ENCODE results near the gene PRKCZ. TPM values are rescaled to one million over a fixed set of nuclear protein-coding genes. Genes with fewer than 3 reads are reported as not detected.

The PRKCZ gene
- total and polyA plus RNA-seq, 4 experiments from 2014 or later, result 13.5 to 40.7 (median 23.0) TPM

DNA sequence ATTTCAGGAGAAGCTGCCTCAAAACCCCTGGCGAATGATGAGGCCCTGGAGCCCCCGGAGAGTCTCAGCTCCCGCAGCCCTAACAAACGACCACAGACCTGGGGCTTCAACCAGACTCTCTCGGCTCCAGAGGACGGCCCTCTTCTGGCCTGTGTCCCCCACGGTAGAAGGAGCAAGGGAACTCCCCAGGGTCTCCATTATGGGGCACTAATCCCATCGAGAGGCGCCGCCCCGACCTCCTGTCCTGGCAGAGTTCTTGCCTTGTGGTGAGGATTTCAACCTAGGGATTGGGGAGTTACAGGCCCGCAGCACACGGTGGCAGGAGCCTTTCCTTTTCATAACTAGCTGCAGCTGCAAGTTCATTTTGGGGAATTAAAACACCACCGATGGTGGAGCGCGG, 138.1 kb downstream of the PRKCZ start:
- Mint-ChIP-seq H3K27ac (peak overlapping the region in 2 of 7 donors; percentile 59 to 99), H3K4me3 (peak overlapping the region in 2 of 8 donors; percentile 1 to 48), H3K27me3 (no peaks in the 10 kb centered on the region), H3K36me3 (peaks cover 3 to 14% of the 10 kb centered on the region in 2 donors), H3K9me3 (peaks cover 0 to 1% (median 0%) of the 10 kb centered on the region in 8 donors), H3K4me1 (peaks cover 5 to 32% (median 13%) of the 10 kb centered on the region in 4 donors)
- peaks cover 5% of the 10 kb centered on the region for H3K36me3 ChIP-seq (ENCODE audit: insufficient read depth, low read length)
- DNase-seq, result no peak
- H3K4me1 ChIP-seq (ENCODE audit: insufficient read depth, low read length), result peaks cover 22% of the 10 kb centered on the region
- H3K27me3 ChIP-seq (ENCODE audit: insufficient read depth, low read length), result no peaks in the 10 kb centered on the region
- no peak overlapping the region for H3K4me3 ChIP-seq (ENCODE audit: low read length in 2 of 2)
- H3K9me3 ChIP-seq (ENCODE audit: control insufficient read depth in 1 of 2, low read length in 2 of 2), result no peaks in the 10 kb centered on the region
- ChIA-PET CTCF (ENCODE audit: partially characterized antibody) (interaction anchor here (1.9 to 2.4 kb wide), 2 partner anchors 48 to 193 kb away, joined by 5 to 9 read pairs; no protein-coding TSS in a partner anchor), POLR2A (ENCODE audit: partially characterized antibody) (interaction anchor here (0.7 to 1.6 kb wide), 4 partner anchors 11 to 201 kb away, joined by 3 to 6 read pairs (median 4); partner anchors contain the start of gene PRKCZ)
- no peak overlapping the region for H3K27ac ChIP-seq (ENCODE audit: low read depth, low read length)
- intact Hi-C loops (cut with micrococcal nuclease), result loop anchor here (5.0 kb wide), 1 partner anchor 41 kb away; no protein-coding TSS in a partner anchor

GRCh38 chr1:2189459-2190425, 139.5 kb downstream of the PRKCZ start:
- POLR2A ChIA-PET (ENCODE audit: partially characterized antibody), result interaction anchor here (0.8 to 1.7 kb wide), 6 partner anchors 9 to 396 kb away, joined by 3 to 6 read pairs (median 4); partner anchors contain the start of gene RER1
- no peaks in the 10 kb centered on the region for H3K9me3 ChIP-seq (ENCODE audit: control insufficient read depth in 1 of 2, low read length in 2 of 2)
- no peaks in the 10 kb centered on the region for H3K27me3 Mint-ChIP-seq

DNA sequence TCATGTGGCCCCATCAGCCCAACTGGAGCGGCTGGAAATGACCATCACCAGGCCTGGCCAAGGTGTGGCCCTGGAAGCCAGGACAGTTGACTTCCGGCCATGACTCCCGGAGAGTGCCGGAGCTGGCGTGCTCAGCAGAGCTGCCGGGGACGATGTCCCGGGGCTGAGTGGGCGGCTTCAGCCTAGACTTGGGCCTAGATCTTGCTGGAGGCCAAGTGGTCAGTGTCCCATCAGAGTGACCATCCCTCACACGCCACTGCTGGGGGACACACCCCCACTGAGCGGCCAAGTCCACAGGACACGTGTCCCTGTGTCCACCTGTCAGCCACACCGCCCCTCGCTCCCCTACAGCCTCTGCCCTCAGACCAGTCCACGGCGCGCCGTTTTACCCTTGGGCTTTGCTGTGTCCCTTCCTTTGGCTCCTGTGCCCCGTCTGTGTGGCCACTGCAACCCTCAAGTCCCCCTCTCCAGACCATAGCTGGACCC, 140.3 kb downstream of the PRKCZ start:
- Histone ChIP-seq H3K36me3 (ENCODE audit: insufficient read depth, low read length) (no peaks in the 10 kb centered on the region), H3K27me3 (ENCODE audit: insufficient read depth, low read length) (no peaks in the 10 kb centered on the region), H3K9me3 (ENCODE audit: control insufficient read depth in 1 of 2, low read length in 2 of 2) (no peaks in the 10 kb centered on the region), H3K4me3 (ENCODE audit: low read length in 2 of 2) (no peak overlapping the region), H3K27ac (ENCODE audit: low read depth, low read length) (peak overlapping the region; percentile 73), H3K4me1 (ENCODE audit: insufficient read depth, low read length) (peaks cover 34% of the 10 kb centered on the region)
- Mint-ChIP-seq H3K27me3 (no peaks in the 10 kb centered on the region), H3K4me1 (peaks cover 5 to 32% (median 15%) of the 10 kb centered on the region in 4 donors), H3K27ac (peak overlapping the region in 3 of 7 donors; percentile 63 to 84 (median 68)), H3K4me3 (peak overlapping the region in 4 of 8 donors; percentile 24 to 53 (median 42)), H3K9me3 (no peaks in the 10 kb centered on the region), H3K36me3 (peaks cover under 1 to 9% of the 10 kb centered on the region in 2 donors)
- POLR2A ChIA-PET (ENCODE audit: partially characterized antibody), result interaction anchor here (0.8 to 1.7 kb wide), 3 partner anchors 201 to 395 kb away, joined by 3 to 4 read pairs (median 3); partner anchors contain the start of gene RER1
- CTCF ChIA-PET (ENCODE audit: partially characterized antibody), result interaction anchor here (0.9 to 11.5 kb wide), 2 partner anchors 16 to 190 kb away, joined by 3 to 236 read pairs; no protein-coding TSS in a partner anchor
- intact Hi-C loops (cut with micrococcal nuclease), result no loop called here
- DNase-seq, result no peak

More at GRCh38 chr1:2189459-2190425, 139.5 kb downstream of the PRKCZ start:
- H3K27ac Mint-ChIP-seq, result peak overlapping the region; percentile 91 to 99 (median 94)
- H3K27me3 ChIP-seq (ENCODE audit: insufficient read depth, low read length), result no peaks in the 10 kb centered on the region
- peaks cover 5 to 32% (median 13%) of the 10 kb centered on the region in 4 donors for H3K4me1 Mint-ChIP-seq
- peak overlapping the region; percentile 61 to 86 (median 82) for H3K4me3 Mint-ChIP-seq
- DNase-seq, result peak; percentile 82 to 92 (median 90)
- peaks cover 3 to 9% of the 10 kb centered on the region in 2 donors for H3K36me3 Mint-ChIP-seq
- peak overlapping the region; percentile 52 to 65 for H3K4me3 ChIP-seq (ENCODE audit: low read length in 2 of 2)
- peaks cover 3% of the 10 kb centered on the region for H3K36me3 ChIP-seq (ENCODE audit: insufficient read depth, low read length)
- H3K9me3 Mint-ChIP-seq, result peaks cover 0 to 1% (median 0%) of the 10 kb centered on the region in 8 donors
- peak overlapping the region; percentile 73 for H3K27ac ChIP-seq (ENCODE audit: low read depth, low read length)
- intact Hi-C loops (cut with micrococcal nuclease), result loop anchor here (5.0 kb wide), 1 partner anchor 42 kb away; no protein-coding TSS in a partner anchor
- peaks cover 29% of the 10 kb centered on the region for H3K4me1 ChIP-seq (ENCODE audit: insufficient read depth, low read length)
- CTCF ChIA-PET (ENCODE audit: partially characterized antibody), result interaction anchor here (2.4 to 11.5 kb wide), 2 partner anchors 49 to 191 kb away, joined by 5 to 236 read pairs; no protein-coding TSS in a partner anchor

- Histone ChIP-seq H3K4me3 (ENCODE audit: low read length in 2 of 2) (no peak overlapping the region), H3K9me3 (ENCODE audit: control insufficient read depth in 1 of 2, low read length in 2 of 2) (no peaks in the 10 kb centered on the region), H3K36me3 (ENCODE audit: insufficient read depth, low read length) (no peaks in the 10 kb centered on the region), H3K27me3 (ENCODE audit: insufficient read depth, low read length) (no peaks in the 10 kb centered on the region), H3K27ac (ENCODE audit: low read depth, low read length) (no peak overlapping the region), H3K4me1 (ENCODE audit: insufficient read depth, low read length) (peaks cover 35% of the 10 kb centered on the region)
- no peaks in the 10 kb centered on the region for H3K27me3 Mint-ChIP-seq
- intact Hi-C loops (cut with micrococcal nuclease), result no loop called here
- H3K36me3 Mint-ChIP-seq, result peaks cover 0 to 6% of the 10 kb centered on the region in 2 donors
- no peaks in the 10 kb centered on the region for H3K9me3 Mint-ChIP-seq
- POLR2A ChIA-PET (ENCODE audit: partially characterized antibody), result interaction anchor here (0.7 to 1.3 kb wide), 3 partner anchors 38 to 109 kb away, joined by 3 to 4 read pairs (median 3); no protein-coding TSS in a partner anchor
- H3K27ac Mint-ChIP-seq, result peak overlapping the region in 6 of 7 donors; percentile 52 to 75 (median 68)
- peak overlapping the region in 5 of 8 donors; percentile 20 to 76 (median 36) for H3K4me3 Mint-ChIP-seq
- no peak for DNase-seq
- H3K4me1 Mint-ChIP-seq, result peaks cover 5 to 32% (median 15%) of the 10 kb centered on the region in 4 donors
- CTCF ChIA-PET (ENCODE audit: partially characterized antibody), result interaction anchor here (1.4 to 11.5 kb wide), 2 partner anchors 18 to 188 kb away, joined by 3 to 236 read pairs; no protein-coding TSS in a partner anchor
Measured at GRCh38 chr1:2192031-2192995, 142.1 kb downstream of the PRKCZ start.

DNA sequence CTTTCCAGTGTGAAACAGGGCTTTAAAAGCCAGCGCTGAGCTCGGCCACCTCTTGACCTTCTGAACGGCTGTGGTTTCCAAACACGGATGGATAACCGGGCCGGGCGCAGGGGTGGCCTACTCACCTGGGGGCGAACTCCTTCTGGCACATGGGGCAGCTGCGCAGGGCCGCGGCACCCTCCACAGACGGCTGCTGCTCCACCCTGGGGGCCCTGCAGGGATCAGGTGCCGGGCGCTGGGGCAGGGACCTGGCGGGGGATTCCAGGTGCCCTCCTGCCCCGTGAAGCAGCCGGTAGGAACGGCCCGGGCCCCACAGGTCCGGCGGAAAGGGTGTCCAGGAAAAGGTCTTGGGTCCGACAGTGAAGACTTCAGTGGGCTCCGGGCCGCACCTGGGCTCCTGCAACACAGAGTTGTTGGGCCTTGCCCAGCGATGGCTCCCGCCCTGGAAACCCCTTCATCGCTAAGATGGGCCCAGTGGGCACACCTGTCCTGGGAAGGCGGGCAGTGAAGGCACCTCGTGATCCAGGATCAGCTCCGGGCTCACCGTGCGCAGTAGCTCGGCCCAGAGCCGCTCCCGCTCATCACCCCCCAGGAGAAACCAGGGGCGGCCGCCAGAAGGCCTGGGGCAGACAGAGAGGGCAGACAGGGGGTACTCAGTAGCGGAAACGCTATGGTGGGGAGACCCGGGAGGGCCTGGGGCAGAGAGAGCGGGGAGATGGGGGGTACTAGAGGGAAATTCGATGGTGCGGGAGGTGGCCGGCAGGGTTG, 143.5 kb downstream of the PRKCZ start:
- no peak overlapping the region for H3K4me3 ChIP-seq (ENCODE audit: low read length in 2 of 2)
- H3K27ac ChIP-seq (ENCODE audit: low read depth, low read length), result peak overlapping the region; percentile 64
- H3K4me3 Mint-ChIP-seq, result peak overlapping the region; percentile 31 to 76 (median 50)
- no peaks in the 10 kb centered on the region for H3K27me3 Mint-ChIP-seq
- no peak for DNase-seq
- peaks cover 0 to 6% of the 10 kb centered on the region in 2 donors for H3K36me3 Mint-ChIP-seq
- H3K9me3 ChIP-seq (ENCODE audit: control insufficient read depth in 1 of 2, low read length in 2 of 2), result no peaks in the 10 kb centered on the region
- H3K4me1 ChIP-seq (ENCODE audit: insufficient read depth, low read length), result peaks cover 44% of the 10 kb centered on the region
- H3K9me3 Mint-ChIP-seq, result no peaks in the 10 kb centered on the region
- no peaks in the 10 kb centered on the region for H3K27me3 ChIP-seq (ENCODE audit: insufficient read depth, low read length)
- no peaks in the 10 kb centered on the region for H3K36me3 ChIP-seq (ENCODE audit: insufficient read depth, low read length)
- ChIA-PET POLR2A (ENCODE audit: partially characterized antibody) (interaction anchor here (0.9 to 5.2 kb wide), 10 partner anchors 27 to 392 kb away, joined by 3 to 78 read pairs (median 8); partner anchors contain the start of genes MORN1, RER1, SKI and TNFRSF14), CTCF (ENCODE audit: partially characterized antibody) (interaction anchor here (1.6 to 11.5 kb wide), 3 partner anchors 118 to 194 kb away, joined by 4 to 236 read pairs (median 7); no protein-coding TSS in a partner anchor)
- peaks cover 5 to 38% (median 19%) of the 10 kb centered on the region in 4 donors for H3K4me1 Mint-ChIP-seq
- H3K27ac Mint-ChIP-seq, result peak overlapping the region in 6 of 7 donors; percentile 17 to 81 (median 50)
- intact Hi-C loops (cut with micrococcal nuclease), result loop anchor here (2.0 kb wide), 3 partner anchors 107 to 393 kb away; partner anchors contain the start of genes MORN1, PRXL2B and RER1

Data from CD4-positive, alpha-beta memory T cell (primary cell).